ENCODE results near the gene ASPSCR1.

Gene ASPSCR1

GRCh38 chr17:81983011-81983638, 5.7 kb downstream of the ASPSCR1 start:
- no peak for TF ChIP-seq MAX (IDR thresholded peaks at IDR 0.05; ENCODE audit: low read depth, low read length)
- TF ChIP-seq POLR2A (IDR thresholded peaks at IDR 0.05; ENCODE audit: extremely low read depth, insufficient read length): no peak
- TF ChIP-seq CTCF (IDR thresholded peaks at IDR 0.05; ENCODE audit: low read depth, low read length): no peak
- TF ChIP-seq MYC (IDR thresholded peaks at IDR 0.05; ENCODE audit: low read depth, low read length): no peak
- no peak overlapping the region for H3K4me3 ChIP-seq (ENCODE audit: low read depth, low read length)
- DNase-seq (ENCODE audit: low read depth): no peak

GRCh38 chr17:81983639-81984373, 6.4 kb downstream of the ASPSCR1 start:
- no peak for TF ChIP-seq CTCF (IDR thresholded peaks at IDR 0.05; ENCODE audit: low read depth, low read length)
- TF ChIP-seq MAX (IDR thresholded peaks at IDR 0.05; ENCODE audit: low read depth, low read length): no peak
- TF ChIP-seq MYC (IDR thresholded peaks at IDR 0.05; ENCODE audit: low read depth, low read length): no peak
- no peak overlapping the region for H3K4me3 ChIP-seq (ENCODE audit: low read depth, low read length)

GRCh38 chr17:81984773-81985410, 7.5 kb downstream of the ASPSCR1 start:
- TF ChIP-seq MAX (IDR thresholded peaks at IDR 0.05; ENCODE audit: low read depth, low read length): no peak
- no peak for TF ChIP-seq CTCF (IDR thresholded peaks at IDR 0.05; ENCODE audit: low read depth, low read length)
- no peak for TF ChIP-seq POLR2A (IDR thresholded peaks at IDR 0.05; ENCODE audit: extremely low read depth, insufficient read length)
- no peak for TF ChIP-seq MYC (IDR thresholded peaks at IDR 0.05; ENCODE audit: low read depth, low read length)
- no peak overlapping the region for H3K4me3 ChIP-seq (ENCODE audit: low read depth, low read length)

More at GRCh38 chr17:81983639-81984373, 6.4 kb downstream of the ASPSCR1 start:
- no peak for DNase-seq (ENCODE audit: low read depth)

GRCh38 chr17:81986606-81987005, 9.2 kb downstream of the ASPSCR1 start:
- H3K4me3 ChIP-seq (ENCODE audit: low read depth, low read length): no peak overlapping the region
- no peak for TF ChIP-seq MYC (IDR thresholded peaks at IDR 0.05; ENCODE audit: low read depth, low read length)
- no peak for TF ChIP-seq POLR2A (IDR thresholded peaks at IDR 0.05; ENCODE audit: extremely low read depth, insufficient read length)
- no peak for TF ChIP-seq CTCF (IDR thresholded peaks at IDR 0.05; ENCODE audit: low read depth, low read length)
- no peak for TF ChIP-seq MAX (IDR thresholded peaks at IDR 0.05; ENCODE audit: low read depth, low read length)
- no peak for DNase-seq (ENCODE audit: low read depth)

More at GRCh38 chr17:81984773-81985410, 7.5 kb downstream of the ASPSCR1 start:
- no peak for DNase-seq (ENCODE audit: low read depth)

GRCh38 chr17:81987161-81987770, 9.8 kb downstream of the ASPSCR1 start:
- no peak for DNase-seq (ENCODE audit: low read depth)
- TF ChIP-seq POLR2A (IDR thresholded peaks at IDR 0.05; ENCODE audit: extremely low read depth, insufficient read length) (no peak), MAX (IDR thresholded peaks at IDR 0.05; ENCODE audit: low read depth, low read length) (no peak), CTCF (IDR thresholded peaks at IDR 0.05; ENCODE audit: low read depth, low read length) (no peak), MYC (IDR thresholded peaks at IDR 0.05; ENCODE audit: low read depth, low read length) (no peak)
- no peak overlapping the region for H3K4me3 ChIP-seq (ENCODE audit: low read depth, low read length)
